Psoas muscle (tissue), 8 donors: ENCODE data around the gene DOCK2. TPM values are rescaled to one million over a fixed set of nuclear protein-coding genes. Genes with fewer than 3 reads are reported as not detected.

Experiments
- ATAC-seq, 4 donors: fragments of 200-7000 bp; cut with Tn5 transposase; one replicate each; pipeline ENCODE4 v1.9.1; 2020; ENCODE audit warnings: moderate library complexity in 3 of 4, mild to moderate bottlenecking in 2 of 4
- DNase-seq, 2 donors: peaks; one replicate each; pipeline ENCODE4 v3.0.0-alpha.2; 2020
- H3K27ac ChIP-seq: fragments of 200-600 bp; one replicate; pipeline ENCODE4 v1.8.0; 2022
- H3K27me3 ChIP-seq, 3 donors: fragments of 200-600 bp in 1 of 3; one replicate each; pipeline versions ENCODE4 v1.6.1 to v1.8.0; 2013 to 2022; ENCODE audit warnings: low read length in 2 of 3, mild to moderate bottlenecking in 2 of 3, moderate library complexity in 1 of 3; ENCODE audit not compliant: insufficient read depth in 3 of 3
- H3K36me3 ChIP-seq, 2 donors: fragments of 200-600 bp in 1 of 2; one replicate each; pipeline versions ENCODE4 v1.6.1 to v1.8.0; 2013 to 2022; ENCODE audit warnings: low read depth in 1 of 2, mild to moderate bottlenecking in 1 of 2, moderate library complexity in 1 of 2; ENCODE audit not compliant: insufficient read depth in 1 of 2
- H3K4me1 ChIP-seq: fragments of 200-600 bp; one replicate; pipeline ENCODE4 v1.8.0; 2022
- H3K4me3 ChIP-seq: fragments of 200-600 bp; one replicate; pipeline ENCODE4 v1.8.0; 2022; ENCODE audit warnings: mild to moderate bottlenecking
- H3K9me3 ChIP-seq: fragments of 200-600 bp; one replicate; pipeline ENCODE4 v1.8.0; 2022
- WGBS, 3 donors: extraction: QIAGEN DNeasy Blood & Tissue Kit; methylation state at CpG; one replicate each; pipeline versions ENCODE4 v1.1.6 to v1.1.7; 2013; 5-methylcytosine and 5-hydroxymethylcytosine counted together
- intact Hi-C, 2 donors: fragments of 100-400 bp; cut with DNase I; formaldehyde crosslinking; loops; one replicate each; pipeline versions ENCODE4 v1.11.0 to v1.14.2; 2022
- polyA plus RNA-seq, 3 donors: library from polyadenylated mRNA; stranded (reverse); fragments of 200-250 nt; gene quantifications; one replicate each; pipeline ENCODE4 v1.2.3, GENCODE V29; 2013
- total RNA-seq, 4 donors: library from RNA; stranded (reverse); fragmentation: NEBNext Ultra II Directional in 2 of 4; extraction: Animal tissue kit (Norgen Biotek cat#: 25700) in 2 of 4; gene quantifications; one replicate each; pipeline versions ENCODE4 v1.2.1 to v1.2.4, GENCODE V29; 2021 to 2023
- TF ChIP-seq, protein P1 (sequence below): fragments of 200-600 bp; IDR thresholded peaks from one replicate; pipeline ENCODE4 v1.8.0; 2022; ENCODE audit warnings: antibody characterized with exemption
- donor health status: healthy with polysubstance abuse.
- donor health status: DM: no; HTN: no; CAD: no; lungs with moderate emphysema.
- donor health status: Bipolar disorder and iron deficiency.
- donor health status: healthy.
- donor health status: DM: yes; HTN: yes; CAD: no.
- donor health status: DM: no; HTN: no; CAD: no.
- donor health status: DM: no; HTN: no; CAD: no.
- donor health status: DM: yes; HTN: yes; CAD: no.

The DOCK2 gene
- total and polyA plus RNA-seq, 7 donors = 0.37 to 4.4 (median 3.5) TPM

DNA sequence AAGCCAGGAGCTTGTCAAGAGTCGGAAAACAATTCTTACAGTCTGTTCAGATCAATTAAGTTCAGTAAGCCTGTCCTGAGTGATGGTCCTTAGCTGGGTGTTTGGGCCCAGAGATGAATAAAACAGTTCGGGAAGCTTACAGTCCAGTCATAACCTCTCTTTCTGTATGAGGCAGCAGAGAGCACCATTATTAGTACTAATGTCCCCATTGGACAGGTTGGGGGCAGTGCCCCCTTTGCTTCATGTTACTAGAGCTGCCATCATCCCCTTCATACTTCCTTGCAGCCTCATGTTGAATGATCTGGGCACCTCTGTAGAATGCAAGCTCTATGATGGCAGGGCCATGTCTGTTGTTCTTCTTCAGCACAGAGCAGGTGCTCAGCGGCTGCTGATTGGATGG is 9.8 kb downstream of the DOCK2 start:
- H3K9me3 ChIP-seq = no peaks in the 10 kb centered on the region
- 76 to 86% (median 85%) methylated on average over 3 of the region's 3 CpGs for WGBS, 3 donors
- DNase-seq (no peak), ATAC-seq (no peak)
- TF ChIP-seq, protein P1, sequence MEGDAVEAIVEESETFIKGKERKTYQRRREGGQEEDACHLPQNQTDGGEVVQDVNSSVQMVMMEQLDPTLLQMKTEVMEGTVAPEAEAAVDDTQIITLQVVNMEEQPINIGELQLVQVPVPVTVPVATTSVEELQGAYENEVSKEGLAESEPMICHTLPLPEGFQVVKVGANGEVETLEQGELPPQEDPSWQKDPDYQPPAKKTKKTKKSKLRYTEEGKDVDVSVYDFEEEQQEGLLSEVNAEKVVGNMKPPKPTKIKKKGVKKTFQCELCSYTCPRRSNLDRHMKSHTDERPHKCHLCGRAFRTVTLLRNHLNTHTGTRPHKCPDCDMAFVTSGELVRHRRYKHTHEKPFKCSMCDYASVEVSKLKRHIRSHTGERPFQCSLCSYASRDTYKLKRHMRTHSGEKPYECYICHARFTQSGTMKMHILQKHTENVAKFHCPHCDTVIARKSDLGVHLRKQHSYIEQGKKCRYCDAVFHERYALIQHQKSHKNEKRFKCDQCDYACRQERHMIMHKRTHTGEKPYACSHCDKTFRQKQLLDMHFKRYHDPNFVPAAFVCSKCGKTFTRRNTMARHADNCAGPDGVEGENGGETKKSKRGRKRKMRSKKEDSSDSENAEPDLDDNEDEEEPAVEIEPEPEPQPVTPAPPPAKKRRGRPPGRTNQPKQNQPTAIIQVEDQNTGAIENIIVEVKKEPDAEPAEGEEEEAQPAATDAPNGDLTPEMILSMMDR = no peak
- H3K4me1 ChIP-seq = no peaks in the 10 kb centered on the region
- H3K36me3 ChIP-seq = no peaks in the 10 kb centered on the region
- no peak overlapping the region for H3K27ac ChIP-seq
- H3K27me3 ChIP-seq = peaks cover 0 to 1% (median 0%) of the 10 kb centered on the region in 3 donors
- H3K4me3 ChIP-seq = no peak overlapping the region
- intact Hi-C loops = no loop called here

DNA sequence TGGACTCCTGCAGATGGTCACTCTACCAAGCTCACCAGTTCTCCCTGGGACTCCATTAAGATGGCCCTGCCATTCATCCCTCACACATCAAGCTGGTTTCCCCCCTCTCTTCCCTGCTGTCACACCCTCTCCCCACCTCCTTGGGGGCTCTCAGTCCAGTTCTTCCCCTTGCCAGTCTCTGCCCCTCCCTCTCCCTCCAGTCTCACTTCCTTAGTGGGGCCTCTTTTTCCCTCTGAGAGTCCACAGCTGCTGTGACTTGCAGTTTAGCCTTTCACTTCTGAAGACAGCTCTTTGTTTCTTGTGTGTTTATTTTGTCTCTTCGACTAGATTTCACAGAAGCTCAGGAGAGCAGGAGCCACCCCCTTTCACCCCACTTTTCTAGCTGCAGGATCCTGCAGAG is 10.5 kb downstream of the DOCK2 start:
- intact Hi-C loops = no loop called here
- Histone ChIP-seq H3K27me3 (peaks cover 0 to 1% (median 0%) of the 10 kb centered on the region in 3 donors), H3K27ac (no peak overlapping the region), H3K4me1 (no peaks in the 10 kb centered on the region), H3K9me3 (no peaks in the 10 kb centered on the region), H3K4me3 (no peak overlapping the region), H3K36me3 (no peaks in the 10 kb centered on the region)
- ATAC-seq (no peak), DNase-seq (no peak)
- TF ChIP-seq, protein P1 = no peak
- WGBS, 3 donors = 6 to 13% (median 11%) methylated on average over 1 of the region's 1 CpG

DNA sequence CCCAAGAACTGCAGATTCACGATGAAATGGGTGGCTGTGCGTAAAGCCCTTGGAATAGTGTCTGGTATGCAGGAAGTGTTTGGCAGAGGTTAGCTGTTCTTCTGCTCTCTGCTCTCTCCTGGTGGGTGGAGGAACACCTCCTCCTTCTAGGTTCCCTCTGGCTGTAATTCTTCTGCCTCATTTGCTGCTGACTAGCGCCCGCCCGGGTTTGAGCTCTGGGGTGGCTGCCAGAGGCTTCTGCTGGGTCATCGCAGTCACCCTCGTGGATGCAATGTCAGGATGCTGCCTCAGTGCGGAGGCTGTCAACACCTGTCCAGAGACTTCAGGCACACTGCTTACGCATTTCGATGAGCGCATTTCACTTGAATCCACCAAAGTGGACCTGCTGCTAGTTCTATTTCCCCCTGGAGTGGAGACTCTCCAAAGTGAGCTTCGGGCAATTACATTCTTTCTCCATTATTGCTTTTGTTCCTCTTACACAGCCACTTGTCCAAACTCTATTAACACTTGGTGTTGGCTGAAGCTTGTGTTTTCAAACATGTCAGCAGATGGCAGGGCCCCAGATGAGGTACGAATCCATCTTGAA is 11.7 kb downstream of the DOCK2 start:
- intact Hi-C loops = no loop called here
- Histone ChIP-seq H3K4me3 (no peak overlapping the region), H3K27ac (no peak overlapping the region), H3K4me1 (no peaks in the 10 kb centered on the region), H3K27me3 (peaks cover 0 to 1% (median 0%) of the 10 kb centered on the region in 3 donors), H3K36me3 (no peaks in the 10 kb centered on the region), H3K9me3 (no peaks in the 10 kb centered on the region)
- WGBS, 3 donors = 56 to 61% (median 57%) methylated on average over 13 of the region's 13 CpGs
- TF ChIP-seq, protein P1 = no peak
- DNase-seq (no peak), ATAC-seq (no peak)

- intact Hi-C loops = no loop called here
- WGBS, 3 donors = 70 to 89% (median 72%) methylated on average over 7 of the region's 7 CpGs
- H3K4me1 ChIP-seq = no peaks in the 10 kb centered on the region
Observed at GRCh38 chr5:169649486-169649885, 12.4 kb downstream of the DOCK2 start.

More at GRCh38 chr5:169649486-169649885, 12.4 kb downstream of the DOCK2 start:
- no peak for DNase-seq
- no peaks in the 10 kb centered on the region for H3K36me3 ChIP-seq
- no peak overlapping the region for H3K4me3 ChIP-seq
- TF ChIP-seq, protein P1 = no peak
- H3K27ac ChIP-seq = no peak overlapping the region
- no peak for ATAC-seq
- peaks cover 0 to 1% (median 0%) of the 10 kb centered on the region in 3 donors for H3K27me3 ChIP-seq
- H3K9me3 ChIP-seq = no peaks in the 10 kb centered on the region
